BJ (cell line): Measurements from ENCODE around the gene BAIAP2. TPM values are rescaled to one million over a fixed set of nuclear protein-coding genes. Genes with fewer than 3 reads are reported as not detected.

Experiments used
- CTCF ChIA-PET: fragments of 350-600 bp; formaldehyde crosslinking; extraction: SDS; loops from one replicate; lab custom pipeline; 2021; ENCODE audit warnings: antibody characterized with exemption, inconsistent platforms; lab: Yijun Ruan, JAX
- POLR2A ChIA-PET: fragments of 300-600 bp; sonication (Branson Sonifier 250); formaldehyde crosslinking; extraction: SDS; loops from one replicate; lab custom pipeline; 2021; ENCODE audit warnings: antibody characterized with exemption; lab: Charles Lee
- DNase-seq: peaks from one replicate; pipeline ENCODE4 v3.0.0-alpha.2; 2011; ENCODE audit warnings: low read depth
- H3K27me3 ChIP-seq: 2 replicates; pipeline ENCODE4 v1.6.0; 2011; ENCODE audit warnings: low read length; ENCODE audit not compliant: control insufficient read depth, insufficient read depth
- H3K36me3 ChIP-seq: 2 replicates; pipeline ENCODE4 v1.5.1; 2011; ENCODE audit warnings: low read length; ENCODE audit not compliant: control insufficient read depth, insufficient read depth
- H3K4me3 ChIP-seq: 2 replicates; pipeline ENCODE4 v1.5.1; 2011; ENCODE audit warnings: low read depth, mild to moderate bottlenecking, control low read depth, low read length
- polyA plus RNA-seq: library from polyadenylated mRNA; depleted of rRNA; stranded (reverse); fragments of >200 nt; gene quantifications from 2 replicates; pipeline ENCODE4 v1.2.3, GENCODE V29; 2011
- TF ChIP-seq, protein P1 (sequence below): IDR thresholded peaks from 2 replicates; pipeline ENCODE4 v1.5.1; 2011; ENCODE audit warnings: low read depth, mild to moderate bottlenecking, control low read depth, inconsistent platforms, low read length, moderate library complexity; ENCODE audit not compliant: insufficient read depth

Gene BAIAP2
- polyA plus RNA-seq, 1 experiment = 12.1 TPM

- TF ChIP-seq, protein P1, sequence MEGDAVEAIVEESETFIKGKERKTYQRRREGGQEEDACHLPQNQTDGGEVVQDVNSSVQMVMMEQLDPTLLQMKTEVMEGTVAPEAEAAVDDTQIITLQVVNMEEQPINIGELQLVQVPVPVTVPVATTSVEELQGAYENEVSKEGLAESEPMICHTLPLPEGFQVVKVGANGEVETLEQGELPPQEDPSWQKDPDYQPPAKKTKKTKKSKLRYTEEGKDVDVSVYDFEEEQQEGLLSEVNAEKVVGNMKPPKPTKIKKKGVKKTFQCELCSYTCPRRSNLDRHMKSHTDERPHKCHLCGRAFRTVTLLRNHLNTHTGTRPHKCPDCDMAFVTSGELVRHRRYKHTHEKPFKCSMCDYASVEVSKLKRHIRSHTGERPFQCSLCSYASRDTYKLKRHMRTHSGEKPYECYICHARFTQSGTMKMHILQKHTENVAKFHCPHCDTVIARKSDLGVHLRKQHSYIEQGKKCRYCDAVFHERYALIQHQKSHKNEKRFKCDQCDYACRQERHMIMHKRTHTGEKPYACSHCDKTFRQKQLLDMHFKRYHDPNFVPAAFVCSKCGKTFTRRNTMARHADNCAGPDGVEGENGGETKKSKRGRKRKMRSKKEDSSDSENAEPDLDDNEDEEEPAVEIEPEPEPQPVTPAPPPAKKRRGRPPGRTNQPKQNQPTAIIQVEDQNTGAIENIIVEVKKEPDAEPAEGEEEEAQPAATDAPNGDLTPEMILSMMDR = no peak
- Histone ChIP-seq H3K4me3 (no peak overlapping the region), H3K27me3 (no peaks in the 10 kb centered on the region), H3K36me3 (no peaks in the 10 kb centered on the region)
- DNase-seq = no peak
- CTCF ChIA-PET = interaction anchor here (1.9 to 2.5 kb wide), 3 partner anchors 77 to 84 kb away, joined by 5 to 20 read pairs (median 13); no protein-coding TSS in a partner anchor
- POLR2A ChIA-PET = interaction anchor here (0.6 kb wide), 1 partner anchor 12 kb away, joined by 3 read pairs; no protein-coding TSS in a partner anchor
Observed at GRCh38 chr17:81018044-81018802, 16.7 kb upstream of the BAIAP2 start.

DNA sequence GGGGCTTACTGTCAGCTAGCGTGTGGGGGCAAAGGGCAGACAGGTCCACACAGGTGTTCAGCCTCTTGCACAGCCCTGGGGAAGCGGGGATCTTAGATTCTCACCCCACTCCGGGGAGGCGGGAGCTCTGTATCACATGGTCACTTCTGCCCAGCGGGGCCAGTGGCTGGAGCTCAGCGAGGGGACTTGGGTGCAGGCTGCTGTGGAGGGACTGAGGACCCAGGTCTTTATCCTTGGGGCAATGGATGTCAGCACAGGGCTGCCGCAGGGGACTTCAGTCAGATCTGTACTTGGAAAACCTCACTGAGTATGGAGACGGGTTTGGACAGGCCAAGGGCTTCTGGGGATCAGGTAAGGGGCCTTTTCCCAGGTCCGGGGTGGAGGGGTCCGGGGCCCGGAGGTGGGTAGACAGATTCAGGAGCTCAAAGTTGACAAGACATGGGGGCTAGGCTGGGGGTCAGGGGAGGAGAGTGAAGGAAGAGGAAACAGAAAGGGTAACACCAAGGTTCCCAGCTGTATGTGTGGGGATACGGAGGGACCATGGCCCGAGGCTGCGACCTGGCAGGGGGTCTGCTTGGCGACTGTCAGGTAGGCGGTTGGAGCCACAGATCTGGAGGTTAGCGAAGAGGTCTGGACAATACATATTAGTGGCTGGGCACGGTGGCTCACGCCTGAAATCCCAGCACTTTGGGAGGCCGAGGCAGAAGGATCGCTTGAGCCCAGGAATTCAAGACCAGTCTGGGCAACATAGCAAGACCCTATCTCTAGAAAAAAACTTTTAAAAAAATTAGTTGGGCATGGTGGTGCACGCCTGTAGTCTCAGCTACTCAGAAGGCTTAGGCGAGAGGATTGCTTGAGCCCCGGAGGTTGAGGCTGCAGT, 15.1 kb upstream of the BAIAP2 start:
- H3K36me3 ChIP-seq = no peaks in the 10 kb centered on the region
- no peak for DNase-seq
- no peaks in the 10 kb centered on the region for H3K27me3 ChIP-seq
- CTCF ChIA-PET = interaction anchor here (9.0 to 9.5 kb wide), 2 partner anchors 76 to 83 kb away, joined by 95 to 176 read pairs; no protein-coding TSS in a partner anchor
- H3K4me3 ChIP-seq = no peak overlapping the region
- POLR2A ChIA-PET = no interaction called here
- TF ChIP-seq, protein P1 = no peak

GRCh38 chr17:81020443-81020766, 14.5 kb upstream of the BAIAP2 start:
- TF ChIP-seq, protein P1 = no peak
- POLR2A ChIA-PET = no interaction called here
- CTCF ChIA-PET = interaction anchor here (9.0 to 9.5 kb wide), 2 partner anchors 76 to 83 kb away, joined by 95 to 176 read pairs; no protein-coding TSS in a partner anchor
- H3K36me3 ChIP-seq = no peaks in the 10 kb centered on the region
- H3K4me3 ChIP-seq = no peak overlapping the region
- no peaks in the 10 kb centered on the region for H3K27me3 ChIP-seq
- no peak for DNase-seq

DNA sequence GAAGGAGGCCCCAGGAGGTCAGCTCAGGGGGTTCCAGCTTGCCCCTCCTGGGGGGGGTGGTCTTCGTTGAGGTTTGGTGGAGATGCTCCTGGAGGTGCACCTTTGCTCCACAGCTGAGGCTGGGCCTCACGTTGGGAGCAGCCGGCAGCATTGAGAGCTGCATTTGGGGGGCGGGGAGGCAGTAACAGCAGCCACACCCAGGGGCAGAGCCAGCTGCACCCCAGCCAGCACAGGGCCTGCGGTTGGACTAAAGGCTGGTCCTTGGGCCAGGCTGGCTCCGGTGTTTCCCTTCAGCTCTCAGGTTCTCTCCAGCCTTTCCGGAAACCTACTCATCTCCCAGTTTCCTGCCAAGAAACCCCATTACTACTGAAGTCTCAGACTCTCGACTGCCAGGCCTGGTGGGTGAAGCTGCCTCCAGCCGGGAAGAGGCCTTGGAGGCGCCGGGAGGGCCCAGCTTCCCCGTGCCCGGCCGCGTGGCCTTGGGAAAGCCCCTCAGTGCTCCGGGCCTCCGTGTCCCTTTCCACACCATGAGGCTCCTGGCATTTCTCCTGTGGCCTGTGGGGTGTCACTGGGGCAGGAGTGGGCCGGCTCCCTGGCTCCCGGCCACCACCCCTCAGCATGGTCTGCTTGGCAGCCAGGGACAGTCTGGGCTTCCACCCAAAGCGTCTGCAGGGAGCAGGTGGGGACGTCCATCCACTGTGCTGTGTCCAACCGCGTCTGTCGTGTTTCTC, 14.0 kb upstream of the BAIAP2 start:
- ChIA-PET POLR2A (no interaction called here), CTCF (interaction anchor here (9.0 to 9.5 kb wide), 2 partner anchors 75 to 82 kb away, joined by 95 to 176 read pairs; no protein-coding TSS in a partner anchor)
- DNase-seq = no peak
- no peak overlapping the region for H3K4me3 ChIP-seq
- TF ChIP-seq, protein P1 = no peak
- H3K27me3 ChIP-seq = peaks cover 3% of the 10 kb centered on the region
- H3K36me3 ChIP-seq = no peaks in the 10 kb centered on the region
